ENCODE data around the gene TCTN2.

DNA sequence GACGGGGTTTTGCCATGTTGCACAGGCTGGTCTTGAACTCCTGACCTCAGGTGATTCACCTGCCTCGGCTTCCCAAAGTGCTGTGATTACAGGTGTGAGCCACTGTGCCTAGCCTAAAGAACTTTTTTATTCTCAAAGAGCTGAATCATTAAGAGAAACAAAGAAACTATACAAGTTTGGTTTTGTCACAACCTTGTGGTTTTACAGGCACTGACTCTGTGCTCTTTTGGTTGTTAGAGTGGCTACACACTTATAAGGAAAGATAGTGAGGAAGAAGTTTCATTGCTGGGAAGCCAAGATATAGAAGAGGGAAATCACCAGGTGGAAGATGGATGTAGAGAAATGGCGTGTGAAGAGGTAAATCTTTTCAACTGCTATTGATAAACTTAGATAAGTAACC is 81.1 kb downstream of the TCTN2 start:
- TF ChIP-seq, protein P1, sequence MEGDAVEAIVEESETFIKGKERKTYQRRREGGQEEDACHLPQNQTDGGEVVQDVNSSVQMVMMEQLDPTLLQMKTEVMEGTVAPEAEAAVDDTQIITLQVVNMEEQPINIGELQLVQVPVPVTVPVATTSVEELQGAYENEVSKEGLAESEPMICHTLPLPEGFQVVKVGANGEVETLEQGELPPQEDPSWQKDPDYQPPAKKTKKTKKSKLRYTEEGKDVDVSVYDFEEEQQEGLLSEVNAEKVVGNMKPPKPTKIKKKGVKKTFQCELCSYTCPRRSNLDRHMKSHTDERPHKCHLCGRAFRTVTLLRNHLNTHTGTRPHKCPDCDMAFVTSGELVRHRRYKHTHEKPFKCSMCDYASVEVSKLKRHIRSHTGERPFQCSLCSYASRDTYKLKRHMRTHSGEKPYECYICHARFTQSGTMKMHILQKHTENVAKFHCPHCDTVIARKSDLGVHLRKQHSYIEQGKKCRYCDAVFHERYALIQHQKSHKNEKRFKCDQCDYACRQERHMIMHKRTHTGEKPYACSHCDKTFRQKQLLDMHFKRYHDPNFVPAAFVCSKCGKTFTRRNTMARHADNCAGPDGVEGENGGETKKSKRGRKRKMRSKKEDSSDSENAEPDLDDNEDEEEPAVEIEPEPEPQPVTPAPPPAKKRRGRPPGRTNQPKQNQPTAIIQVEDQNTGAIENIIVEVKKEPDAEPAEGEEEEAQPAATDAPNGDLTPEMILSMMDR (IDR thresholded peaks at IDR 0.05) = no peak
- no peak for TF ChIP-seq POLR2A (IDR thresholded peaks at IDR 0.05)
